MM.1S (cell line): ENCODE results near the gene DNAJC19.

Experiments used
- EZH2 ChIP-seq: fragments of 300-600 bp; sonication (generic); optimal IDR thresholded peaks from 2 replicates; pipeline ENCODE3; 2017; ENCODE audit warnings: low read depth, mild to moderate bottlenecking, antibody characterized with exemption, low read length, mixed read lengths
- EZH2phosphoT487 ChIP-seq: fragments of 300-600 bp; sonication (generic); IDR thresholded peaks from 2 replicates; pipeline ENCODE4 v1.6.1; 2018; ENCODE audit warnings: antibody characterized with exemption, low read length
- TF ChIP-seq, protein P1 (sequence below): fragments of 300-600 bp; sonication (generic); IDR thresholded peaks from 2 replicates; pipeline ENCODE4 v1.5.1; 2016; ENCODE audit warnings: antibody characterized with exemption, low read length, mixed read lengths

DNA sequence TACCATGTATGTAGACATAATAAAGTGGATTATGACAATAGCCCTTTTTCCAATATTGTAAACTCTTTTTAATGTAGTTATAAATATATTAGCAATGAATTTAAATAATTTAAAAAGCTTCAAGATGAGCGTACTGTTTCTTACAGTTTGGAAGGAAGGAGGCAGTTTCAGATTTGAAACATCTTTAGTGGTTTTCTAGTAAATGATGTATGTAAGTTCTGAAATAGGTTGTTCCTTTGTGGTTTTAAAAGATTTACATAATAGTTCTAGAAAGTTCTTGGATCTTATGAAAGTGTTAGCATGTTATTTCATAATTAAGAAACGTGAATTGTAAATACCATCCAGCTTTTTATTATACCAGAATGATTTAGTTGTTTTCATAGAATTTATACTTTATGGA lies 16.0 kb downstream of the DNAJC19 start:
- TF ChIP-seq, protein P1, sequence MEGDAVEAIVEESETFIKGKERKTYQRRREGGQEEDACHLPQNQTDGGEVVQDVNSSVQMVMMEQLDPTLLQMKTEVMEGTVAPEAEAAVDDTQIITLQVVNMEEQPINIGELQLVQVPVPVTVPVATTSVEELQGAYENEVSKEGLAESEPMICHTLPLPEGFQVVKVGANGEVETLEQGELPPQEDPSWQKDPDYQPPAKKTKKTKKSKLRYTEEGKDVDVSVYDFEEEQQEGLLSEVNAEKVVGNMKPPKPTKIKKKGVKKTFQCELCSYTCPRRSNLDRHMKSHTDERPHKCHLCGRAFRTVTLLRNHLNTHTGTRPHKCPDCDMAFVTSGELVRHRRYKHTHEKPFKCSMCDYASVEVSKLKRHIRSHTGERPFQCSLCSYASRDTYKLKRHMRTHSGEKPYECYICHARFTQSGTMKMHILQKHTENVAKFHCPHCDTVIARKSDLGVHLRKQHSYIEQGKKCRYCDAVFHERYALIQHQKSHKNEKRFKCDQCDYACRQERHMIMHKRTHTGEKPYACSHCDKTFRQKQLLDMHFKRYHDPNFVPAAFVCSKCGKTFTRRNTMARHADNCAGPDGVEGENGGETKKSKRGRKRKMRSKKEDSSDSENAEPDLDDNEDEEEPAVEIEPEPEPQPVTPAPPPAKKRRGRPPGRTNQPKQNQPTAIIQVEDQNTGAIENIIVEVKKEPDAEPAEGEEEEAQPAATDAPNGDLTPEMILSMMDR: no peak
- TF ChIP-seq EZH2 (no peak), EZH2phosphoT487 (no peak)
